NCI-H446 (cell line): ENCODE data around the gene IPCEF1.
"Not testable (repeated sequence)": the region's sequence is repeated elsewhere in the genome, so short reads cannot be mapped to it uniquely, and the experiment has no call there.

Experiments
- DNase-seq, 2 experiments: peaks; one replicate each; lab custom pipeline; 2025; lab: John Stamatoyannopoulos, UW

The IPCEF1 gene

DNA sequence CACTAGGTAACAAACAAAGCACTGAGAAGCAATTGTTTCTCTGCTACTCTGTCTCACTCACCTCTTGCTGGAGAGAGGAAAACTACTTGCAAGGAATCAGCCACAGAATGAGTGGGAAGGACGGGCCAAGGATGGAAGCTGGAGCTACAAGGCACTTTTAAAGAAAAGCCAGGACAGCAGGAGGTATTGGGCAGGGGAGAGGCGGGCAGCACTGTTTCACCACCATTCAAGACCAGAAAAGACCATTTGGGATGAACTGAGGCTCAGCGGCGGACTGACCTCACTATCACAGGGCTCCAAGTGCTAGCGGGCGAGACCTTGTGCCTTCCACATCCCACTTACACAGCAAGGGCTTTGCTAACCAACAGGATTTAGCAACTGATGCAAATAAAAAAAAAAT, 137.4 kb downstream of the IPCEF1 start:
- no peak for DNase-seq

DNA sequence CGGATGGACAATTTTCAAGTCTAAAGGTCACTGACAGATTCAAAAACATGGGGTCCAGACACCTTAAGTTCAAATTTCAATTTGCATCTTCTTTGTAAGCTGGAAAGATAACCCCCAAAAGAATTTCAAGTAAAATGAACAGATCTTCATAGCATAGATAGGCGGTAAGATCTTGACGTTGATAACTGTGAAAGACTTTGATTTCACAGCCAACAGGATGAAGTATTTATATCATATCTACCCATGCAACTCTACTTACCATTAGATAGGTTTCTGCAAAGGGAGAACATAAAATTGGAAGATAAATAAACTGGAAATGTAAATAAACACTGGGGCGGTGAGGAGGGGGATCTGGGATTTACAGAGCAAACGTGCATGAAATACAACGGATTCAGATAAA, 137.8 kb downstream of the IPCEF1 start:
- DNase-seq, result no peak

DNA sequence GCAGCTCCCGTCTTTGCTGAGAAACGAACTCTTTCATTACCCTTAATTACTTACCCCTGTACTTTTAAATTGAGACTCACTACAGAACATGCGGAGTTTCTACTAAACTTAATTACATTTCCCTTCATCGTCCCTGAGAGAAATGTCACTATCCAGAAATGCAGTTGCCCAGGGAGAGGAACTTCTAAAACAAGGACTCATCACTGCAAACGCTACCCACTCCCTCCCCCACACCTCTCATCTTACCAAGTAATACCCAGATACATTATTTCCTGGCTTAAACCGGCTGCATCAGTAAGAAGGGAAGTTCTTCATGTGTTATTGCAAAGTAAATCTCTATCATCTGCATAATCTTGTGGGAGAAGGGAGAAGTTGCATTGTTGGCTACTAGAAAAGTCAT, 138.3 kb downstream of the IPCEF1 start:
- no peak for DNase-seq

DNA sequence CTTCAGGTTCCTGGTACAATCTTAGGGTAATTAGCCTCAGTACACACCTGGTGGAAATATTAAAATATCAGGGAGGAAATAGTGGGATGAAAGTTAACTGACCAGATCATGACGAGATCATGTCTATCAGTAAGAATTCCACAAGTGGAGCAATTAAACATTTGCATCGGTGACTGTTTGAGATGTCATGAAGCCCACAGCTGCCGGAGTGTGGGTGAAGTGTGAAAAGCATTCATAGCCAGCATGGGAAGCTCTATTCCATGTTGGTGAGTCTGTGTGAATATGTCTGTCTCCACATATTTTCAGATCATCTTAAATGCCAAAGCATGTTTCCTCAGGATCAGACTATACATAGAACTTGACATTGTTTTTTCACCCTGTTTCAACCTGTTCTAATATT, 142.8 kb downstream of the IPCEF1 start:
- no peak for DNase-seq

GRCh38 chr6:154210678-154211077, 145.9 kb downstream of the IPCEF1 start:
- DNase-seq, result no peak

DNA sequence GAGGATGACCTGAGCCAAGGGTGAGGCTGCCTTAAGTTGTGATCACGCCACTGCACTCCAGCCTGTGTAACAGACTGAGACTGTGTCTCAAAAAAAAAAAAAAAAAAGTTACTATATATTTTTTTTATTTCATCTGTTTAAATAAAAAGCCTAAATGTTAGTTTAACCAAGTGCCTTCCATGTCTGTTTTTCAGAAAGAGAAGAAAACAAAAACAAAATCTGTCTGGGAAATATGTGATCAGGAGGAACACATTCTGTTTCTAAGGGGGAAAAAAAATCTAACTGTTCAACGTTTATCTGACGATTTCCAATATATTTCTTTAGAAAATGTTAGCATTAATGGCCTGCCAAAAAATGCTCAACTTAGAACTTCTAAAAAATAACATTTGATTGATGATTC, 147.0 kb downstream of the IPCEF1 start:
- no peak for DNase-seq

DNA sequence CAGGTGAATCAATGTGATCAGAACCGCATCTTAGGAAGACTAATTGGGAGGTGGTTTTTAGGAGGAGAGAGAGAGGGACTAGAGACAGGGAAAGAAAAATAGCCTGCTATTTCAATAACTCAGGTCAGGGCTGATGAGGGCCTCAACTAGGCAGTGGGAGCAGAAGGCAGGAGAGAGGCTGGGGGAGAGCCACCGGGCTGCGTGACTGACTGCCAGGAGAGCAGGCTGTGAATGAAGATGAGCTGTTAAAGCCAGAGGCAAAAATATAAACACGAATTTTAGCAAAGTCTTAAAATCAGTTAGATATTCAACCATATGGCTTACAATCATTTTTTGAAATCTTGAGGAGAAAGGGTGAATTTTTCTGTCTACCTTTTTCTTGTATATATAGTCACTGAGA, 149.6 kb downstream of the IPCEF1 start:
- DNase-seq, result no peak

DNA sequence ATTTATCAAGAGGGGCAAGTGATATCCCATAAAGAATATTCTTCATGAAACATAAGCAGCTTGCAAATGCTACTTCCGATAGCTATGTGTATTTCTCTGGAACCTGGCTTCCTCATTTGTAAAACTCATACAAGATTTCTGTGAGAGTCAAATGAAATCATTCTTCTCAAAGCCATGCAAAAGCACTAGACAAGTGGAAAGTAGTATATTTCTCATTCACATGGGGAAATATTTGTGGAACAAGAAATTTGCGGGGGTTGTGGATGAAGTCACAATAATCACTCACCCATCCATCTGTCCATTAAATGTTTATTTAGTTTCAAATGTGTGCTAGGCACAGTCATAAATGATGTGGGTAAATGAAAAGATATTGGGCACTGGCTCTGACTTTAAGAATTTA, 150.5 kb downstream of the IPCEF1 start:
- DNase-seq, result no peak

GRCh38 chr6:154202958-154203357, 153.6 kb downstream of the IPCEF1 start:
- DNase-seq, result no peak

DNA sequence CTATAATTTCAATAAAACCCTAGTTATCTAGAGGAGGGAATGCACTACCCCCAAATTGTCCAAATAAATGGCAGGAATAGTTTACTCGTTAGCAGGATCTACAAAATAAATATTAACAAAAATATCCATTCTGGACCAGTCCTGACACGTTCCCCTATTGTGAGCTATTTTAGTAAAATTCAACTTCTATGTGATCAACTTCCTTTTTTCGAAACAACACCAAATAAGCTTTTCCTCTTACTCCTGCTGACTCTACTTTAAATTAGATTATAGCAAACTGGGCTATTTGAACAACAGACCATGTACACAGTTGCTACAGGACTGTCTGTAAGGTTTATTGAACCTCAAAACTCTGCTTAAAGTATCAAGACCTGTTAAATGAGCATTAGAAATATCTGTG, 154.3 kb downstream of the IPCEF1 start:
- no peak for DNase-seq

DNA sequence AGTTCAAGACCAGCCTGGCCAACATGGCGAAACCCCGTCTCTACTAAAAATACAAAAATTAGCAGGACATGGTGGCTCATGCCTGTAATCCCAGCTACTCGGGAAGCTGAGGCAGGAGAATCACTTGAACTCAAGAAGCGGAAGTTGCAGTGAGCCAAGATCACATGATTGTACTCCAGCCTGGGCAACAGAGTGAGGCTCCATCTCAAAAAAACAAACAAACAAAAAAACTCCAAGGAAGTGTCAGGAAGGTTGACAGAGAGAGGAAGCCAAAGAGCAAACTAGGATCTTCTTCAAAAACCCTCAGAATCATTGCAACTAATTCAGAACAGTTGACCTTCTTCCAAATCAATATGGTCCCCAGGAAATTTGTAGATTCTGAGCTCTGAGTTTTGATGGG, 154.9 kb downstream of the IPCEF1 start:
- not testable (repeated sequence) for DNase-seq

DNA sequence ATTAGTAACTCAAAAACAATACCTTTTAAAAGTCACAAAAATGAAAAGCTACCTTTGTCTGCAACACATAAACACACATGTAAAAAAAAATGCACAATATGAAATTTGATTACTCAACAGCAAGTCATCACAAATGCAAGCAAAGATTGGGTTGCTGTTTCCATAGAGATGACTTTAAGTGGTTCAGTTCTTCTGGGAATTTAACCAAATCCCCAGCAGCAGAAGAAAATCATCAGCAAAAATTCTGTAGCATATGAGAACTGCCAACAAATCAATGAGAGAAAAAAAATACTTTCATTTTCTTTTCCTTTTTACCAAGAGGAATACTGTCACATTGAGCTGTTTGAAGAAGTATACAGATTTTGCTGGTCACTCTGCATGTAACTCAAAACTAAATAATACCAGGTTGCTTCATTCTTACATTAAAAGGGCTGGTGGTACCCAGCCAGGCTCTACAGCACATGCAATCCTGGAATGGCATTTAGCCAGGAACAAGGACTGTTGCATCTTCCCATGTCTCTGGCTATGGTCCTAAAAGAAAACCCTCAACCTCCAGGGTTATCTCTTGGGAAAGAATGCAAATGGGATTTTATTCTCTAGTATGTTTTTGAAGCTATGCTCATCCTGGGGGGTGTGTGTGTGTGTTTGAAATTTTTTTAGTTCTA, 159.3 kb downstream of the IPCEF1 start:
- no peak for DNase-seq

- no peak for DNase-seq
These were observed 160.2 kb downstream of the IPCEF1 start for GRCh38 chr6:154196333-154196885.

- DNase-seq, result no peak
These were observed 168.9 kb downstream of the IPCEF1 start for GRCh38 chr6:154187714-154188113.

DNA sequence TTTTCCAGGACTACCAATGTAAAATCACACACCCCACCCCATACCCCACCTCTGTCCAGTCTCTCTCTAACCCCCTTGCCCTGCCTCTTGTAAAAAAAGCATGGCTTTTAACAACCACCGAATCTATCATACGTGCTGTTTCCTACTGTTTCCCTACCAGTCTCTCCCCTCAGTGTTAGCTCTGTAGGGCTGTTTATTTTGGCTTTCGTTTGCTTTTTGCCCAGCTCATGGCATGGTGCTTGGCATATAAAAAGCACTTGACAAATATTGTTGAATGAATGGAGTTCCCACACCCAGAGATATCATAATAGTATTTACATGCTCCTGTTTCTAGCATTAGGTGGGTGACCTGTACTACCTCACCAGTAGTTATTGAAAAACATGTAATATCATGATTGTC, 169.4 kb downstream of the IPCEF1 start:
- DNase-seq, result no peak

DNA sequence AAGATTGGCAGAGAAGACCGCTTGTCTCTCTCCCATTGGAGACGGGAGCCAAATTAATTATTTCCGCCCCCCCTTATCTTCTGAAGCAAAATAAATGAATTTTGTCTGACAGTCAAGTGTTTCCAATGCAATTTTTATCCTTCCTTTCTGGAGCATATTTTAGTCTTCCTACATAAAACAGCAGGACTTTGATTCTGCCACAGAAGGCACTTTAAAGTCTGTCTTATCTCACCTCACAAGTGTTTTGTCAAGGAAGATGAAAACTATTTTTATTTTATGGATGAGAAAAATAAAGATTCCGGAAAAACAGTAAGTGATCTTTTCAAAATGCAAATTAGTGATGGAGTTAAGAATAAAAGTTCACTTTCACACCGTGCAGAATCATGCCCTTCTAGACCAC, 177.2 kb downstream of the IPCEF1 start:
- no peak for DNase-seq

DNA sequence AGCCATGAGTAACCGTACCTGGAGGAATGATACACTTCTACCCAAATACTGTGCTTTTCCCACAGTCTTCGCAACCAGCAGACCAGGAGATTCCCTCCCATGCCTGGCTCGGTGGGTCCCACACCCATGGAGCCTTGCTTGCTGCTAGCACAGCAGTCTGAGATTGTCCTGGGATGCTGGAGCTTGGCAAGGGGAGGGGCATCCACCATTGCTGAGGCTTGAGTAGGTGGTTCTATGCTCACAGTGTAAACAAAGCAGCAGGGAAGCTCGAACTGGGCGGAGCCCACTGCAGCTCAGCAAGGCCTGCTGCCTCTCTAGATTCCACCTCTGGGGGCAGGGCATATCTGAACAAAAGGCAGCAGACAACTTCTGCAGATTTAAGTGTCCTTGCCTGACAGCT, 184.2 kb downstream of the IPCEF1 start:
- DNase-seq, result not testable (repeated sequence)

GRCh38 chr6:154170106-154170505, 186.5 kb downstream of the IPCEF1 start:
- no peak for DNase-seq

GRCh38 chr6:154169193-154169847, 187.3 kb downstream of the IPCEF1 start:
- no peak for DNase-seq

GRCh38 chr6:154167126-154167525, 189.5 kb downstream of the IPCEF1 start:
- DNase-seq, result no peak

DNA sequence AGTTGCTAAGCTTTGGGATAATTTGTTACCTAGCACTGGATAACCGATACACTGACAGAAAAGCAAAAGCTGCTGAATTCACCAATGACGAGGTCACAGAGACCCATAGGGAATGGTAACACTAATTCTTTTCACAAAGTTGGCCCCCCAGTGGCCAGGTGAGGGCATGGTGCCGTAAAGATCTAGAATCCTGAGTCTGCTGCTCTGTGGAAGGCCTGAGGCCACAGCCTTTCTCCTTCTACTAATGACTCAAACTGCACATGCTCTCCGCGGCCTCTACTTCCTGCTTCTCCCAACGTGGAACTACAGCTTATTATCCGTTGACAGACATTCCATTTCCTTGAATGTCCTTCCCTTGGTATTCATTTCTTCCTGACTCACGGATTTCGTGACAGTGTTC, 190.5 kb downstream of the IPCEF1 start:
- DNase-seq, result no peak

- DNase-seq, result no peak
These were observed 191.1 kb downstream of the IPCEF1 start for GRCh38 chr6:154165478-154165877.

GRCh38 chr6:154164397-154164796, 192.2 kb downstream of the IPCEF1 start:
- DNase-seq, result no peak

DNA sequence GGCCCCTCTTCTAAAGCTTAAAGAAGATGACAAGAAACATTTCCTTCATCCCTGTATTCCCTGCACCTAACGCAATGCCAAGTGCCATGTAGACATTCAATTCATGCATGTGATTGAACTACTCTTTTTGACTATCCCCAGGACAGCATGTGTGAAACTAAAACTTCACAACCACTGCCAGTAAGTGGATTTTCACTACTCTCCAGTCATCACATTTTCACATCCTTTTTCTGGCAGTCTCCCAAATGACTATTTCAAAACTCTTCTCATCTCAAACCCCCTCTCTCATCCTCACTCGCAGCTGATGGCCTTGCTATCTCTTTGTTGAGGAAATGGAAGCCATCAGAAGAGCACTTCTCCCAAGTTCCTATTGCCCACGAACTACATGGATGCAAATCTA, 194.9 kb downstream of the IPCEF1 start:
- DNase-seq, result no peak
